Measurements from ENCODE around the gene EXOC3L1.

Gene EXOC3L1

DNA sequence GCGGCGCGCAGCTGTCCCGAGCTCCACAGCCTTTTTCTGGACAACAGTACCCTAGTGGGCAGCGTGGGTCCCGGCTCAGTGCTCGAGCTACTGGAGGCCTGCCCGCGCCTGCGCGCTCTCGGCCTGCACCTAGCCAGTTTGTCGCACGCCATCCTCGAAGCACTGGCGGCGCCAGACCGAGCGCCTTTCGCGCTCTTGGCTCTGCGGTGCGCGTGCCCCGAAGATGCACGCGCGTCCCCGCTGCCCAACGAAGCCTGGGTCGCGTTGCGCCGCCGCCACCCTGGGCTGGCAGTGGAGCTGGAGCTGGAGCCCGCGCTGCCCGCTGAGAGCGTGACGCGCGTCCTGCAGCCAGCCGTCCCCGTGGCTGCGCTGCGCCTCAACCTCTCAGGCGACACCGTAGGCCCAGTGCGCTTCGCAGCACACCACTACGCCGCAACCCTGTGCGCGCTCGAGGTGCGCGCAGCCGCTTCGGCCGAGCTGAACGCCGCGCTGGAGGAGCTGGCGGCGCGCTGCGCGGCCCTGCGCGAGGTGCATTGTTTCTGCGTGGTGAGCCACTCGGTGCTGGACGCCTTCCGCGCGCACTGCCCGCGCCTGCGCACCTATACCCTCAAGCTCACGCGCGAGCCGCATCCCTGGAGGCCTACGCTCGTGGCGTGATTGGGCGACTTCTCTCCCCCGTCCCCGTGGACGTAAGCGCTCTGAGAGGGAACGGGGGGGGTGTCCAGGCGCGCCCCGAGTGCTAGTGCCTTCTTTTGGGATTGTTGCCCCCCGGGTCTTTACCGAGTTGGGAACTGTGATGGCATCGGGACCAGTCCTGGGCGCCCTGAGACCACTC is 26.6 kb downstream of the EXOC3L1 start (continued):
- TF ChIP-seq ZNF433 (tag by site-specific recombination; IDR thresholded peaks at IDR 0.05; ENCODE audit: low read depth) (no peak), ZSCAN16 (tag by site-specific recombination; IDR thresholded peaks at IDR 0.05) (no peak)
- TF ChIP-seq, protein P1, sequence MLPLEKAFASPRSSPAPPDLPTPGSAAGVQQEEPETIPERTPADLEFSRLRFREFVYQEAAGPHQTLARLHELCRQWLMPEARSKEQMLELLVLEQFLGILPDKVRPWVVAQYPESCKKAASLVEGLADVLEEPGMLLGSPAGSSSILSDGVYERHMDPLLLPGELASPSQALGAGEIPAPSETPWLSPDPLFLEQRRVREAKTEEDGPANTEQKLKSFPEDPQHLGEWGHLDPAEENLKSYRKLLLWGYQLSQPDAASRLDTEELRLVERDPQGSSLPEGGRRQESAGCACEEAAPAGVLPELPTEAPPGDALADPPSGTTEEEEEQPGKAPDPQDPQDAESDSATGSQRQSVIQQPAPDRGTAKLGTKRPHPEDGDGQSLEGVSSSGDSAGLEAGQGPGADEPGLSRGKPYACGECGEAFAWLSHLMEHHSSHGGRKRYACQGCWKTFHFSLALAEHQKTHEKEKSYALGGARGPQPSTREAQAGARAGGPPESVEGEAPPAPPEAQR (tag by site-specific recombination; IDR thresholded peaks at IDR 0.05), result no peak

DNA sequence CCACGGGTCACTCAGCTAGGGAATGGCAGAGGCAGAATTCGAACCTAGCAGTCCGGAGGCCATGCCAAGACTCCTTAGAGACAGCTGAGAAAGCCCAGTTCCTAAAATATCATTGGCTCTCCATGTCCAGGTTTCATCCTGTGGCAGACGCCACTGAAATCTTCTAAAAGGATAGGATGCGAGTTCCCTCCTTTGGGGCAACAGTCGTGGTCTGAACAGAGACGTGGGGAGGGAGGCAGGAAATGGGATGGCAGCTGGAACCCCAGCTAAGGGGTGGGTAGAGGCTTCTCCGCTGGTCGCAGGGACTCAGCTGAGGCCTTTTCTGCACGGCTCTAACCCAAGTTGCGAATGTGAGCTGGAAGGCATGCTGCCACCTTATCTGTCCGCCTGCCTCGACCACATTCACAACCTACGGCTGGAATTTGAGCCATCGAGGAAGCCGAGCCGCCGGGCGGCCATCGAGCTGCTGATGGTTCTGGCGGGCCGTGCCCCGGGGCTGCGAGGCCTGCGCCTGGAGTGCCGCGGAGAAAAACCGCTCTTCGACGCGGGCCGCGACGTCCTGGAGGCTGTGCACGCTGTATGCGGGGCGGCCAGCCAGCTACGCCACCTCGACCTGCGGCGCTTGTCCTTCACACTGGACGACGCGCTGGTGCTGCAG is 27.3 kb downstream of the EXOC3L1 start:
- CTCF ChIA-PET, result interaction anchor here (0.6 to 1.6 kb wide), 6 partner anchors 16 to 283 kb away, joined by 3 to 5 read pairs (median 4); no protein-coding TSS in a partner anchor
- no peaks in the 10 kb centered on the region for H3K4me1 ChIP-seq (ENCODE audit: control insufficient read depth, insufficient read depth, low read length)
- no peak overlapping the region for H3K4me3 ChIP-seq (ENCODE audit: low read depth, low read length)
- peaks cover 0 to 3% of the 10 kb centered on the region in 2 experiments; a peak in 1 of 3 replicates for H3K36me3 ChIP-seq (ENCODE audit: control insufficient read depth in 2 of 2, insufficient read depth in 1 of 2, low read length in 2 of 2)
- POLR2A ChIA-PET, result interaction anchor here (1.5 kb wide), 1 partner anchor 12 kb away, joined by 3 read pairs; no protein-coding TSS in a partner anchor
- no peak overlapping the region for H3K27ac ChIP-seq (ENCODE audit: extremely low read depth, low read depth, low read length)
- TF ChIP-seq ZNF391 (tag by site-specific recombination; IDR thresholded peaks at IDR 0.05; ENCODE audit: borderline replicate concordance, low read depth), result no peak
- TF ChIP-seq, protein P2, sequence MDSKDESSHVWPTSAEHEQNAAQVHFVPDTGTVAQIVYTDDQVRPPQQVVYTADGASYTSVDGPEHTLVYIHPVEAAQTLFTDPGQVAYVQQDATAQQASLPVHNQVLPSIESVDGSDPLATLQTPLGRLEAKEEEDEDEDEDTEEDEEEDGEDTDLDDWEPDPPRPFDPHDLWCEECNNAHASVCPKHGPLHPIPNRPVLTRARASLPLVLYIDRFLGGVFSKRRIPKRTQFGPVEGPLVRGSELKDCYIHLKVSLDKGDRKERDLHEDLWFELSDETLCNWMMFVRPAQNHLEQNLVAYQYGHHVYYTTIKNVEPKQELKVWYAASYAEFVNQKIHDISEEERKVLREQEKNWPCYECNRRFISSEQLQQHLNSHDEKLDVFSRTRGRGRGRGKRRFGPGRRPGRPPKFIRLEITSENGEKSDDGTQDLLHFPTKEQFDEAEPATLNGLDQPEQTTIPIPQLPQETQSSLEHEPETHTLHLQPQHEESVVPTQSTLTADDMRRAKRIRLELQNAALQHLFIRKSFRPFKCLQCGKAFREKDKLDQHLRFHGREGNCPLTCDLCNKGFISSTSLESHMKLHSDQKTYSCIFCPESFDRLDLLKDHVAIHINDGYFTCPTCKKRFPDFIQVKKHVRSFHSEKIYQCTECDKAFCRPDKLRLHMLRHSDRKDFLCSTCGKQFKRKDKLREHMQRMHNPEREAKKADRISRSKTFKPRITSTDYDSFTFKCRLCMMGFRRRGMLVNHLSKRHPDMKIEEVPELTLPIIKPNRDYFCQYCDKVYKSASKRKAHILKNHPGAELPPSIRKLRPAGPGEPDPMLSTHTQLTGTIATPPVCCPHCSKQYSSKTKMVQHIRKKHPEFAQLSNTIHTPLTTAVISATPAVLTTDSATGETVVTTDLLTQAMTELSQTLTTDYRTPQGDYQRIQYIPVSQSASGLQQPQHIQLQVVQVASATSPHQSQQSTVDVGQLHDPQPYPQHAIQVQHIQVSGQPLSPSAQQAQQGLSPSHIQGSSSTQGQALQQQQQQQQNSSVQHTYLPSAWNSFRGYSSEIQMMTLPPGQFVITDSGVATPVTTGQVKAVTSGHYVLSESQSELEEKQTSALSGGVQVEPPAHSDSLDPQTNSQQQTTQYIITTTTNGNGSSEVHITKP (tag by site-specific recombination; IDR thresholded peaks at IDR 0.05), result no peak
- TF ChIP-seq YY2 (tag by site-specific recombination; IDR thresholded peaks at IDR 0.05), result no peak
- TF ChIP-seq, protein P3, sequence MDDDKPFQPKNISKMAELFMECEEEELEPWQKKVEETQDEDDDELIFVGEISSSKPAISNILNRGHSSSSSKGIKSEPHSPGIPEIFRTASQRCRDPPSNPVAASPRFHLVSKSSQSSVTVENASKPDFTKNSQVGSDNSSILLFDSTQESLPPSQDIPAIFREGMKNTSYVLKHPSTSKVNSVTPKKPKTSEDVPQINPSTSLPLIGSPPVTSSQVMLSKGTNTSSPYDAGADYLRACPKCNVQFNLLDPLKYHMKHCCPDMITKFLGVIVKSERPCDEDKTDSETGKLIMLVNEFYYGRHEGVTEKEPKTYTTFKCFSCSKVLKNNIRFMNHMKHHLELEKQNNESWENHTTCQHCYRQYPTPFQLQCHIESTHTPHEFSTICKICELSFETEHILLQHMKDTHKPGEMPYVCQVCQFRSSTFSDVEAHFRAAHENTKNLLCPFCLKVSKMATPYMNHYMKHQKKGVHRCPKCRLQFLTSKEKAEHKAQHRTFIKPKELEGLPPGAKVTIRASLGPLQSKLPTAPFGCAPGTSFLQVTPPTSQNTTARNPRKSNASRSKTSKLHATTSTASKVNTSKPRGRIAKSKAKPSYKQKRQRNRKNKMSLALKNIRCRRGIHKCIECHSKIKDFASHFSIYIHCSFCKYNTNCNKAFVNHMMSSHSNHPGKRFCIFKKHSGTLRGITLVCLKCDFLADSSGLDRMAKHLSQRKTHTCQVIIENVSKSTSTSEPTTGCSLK (tag by site-specific recombination; IDR thresholded peaks at IDR 0.05), result no peak
- TF ChIP-seq ZNF335 (tag by site-specific recombination; conservative IDR thresholded peaks at IDR 0.05), result no peak
- TF ChIP-seq ZNF266 (tag by site-specific recombination; IDR thresholded peaks at IDR 0.05; ENCODE audit: low read depth), result no peak
- no peak for TF ChIP-seq ZNF660 (tag by site-specific recombination; IDR thresholded peaks at IDR 0.05)
- no peak for TF ChIP-seq ZNF76 (tag by site-specific recombination; IDR thresholded peaks at IDR 0.05; ENCODE audit: borderline replicate concordance, low read depth)
- TF ChIP-seq ZNF600 (tag by site-specific recombination; IDR thresholded peaks at IDR 0.05), result no peak
- TF ChIP-seq ZNF664 (tag by site-specific recombination; IDR thresholded peaks at IDR 0.05), result no peak
- TF ChIP-seq, protein P4, sequence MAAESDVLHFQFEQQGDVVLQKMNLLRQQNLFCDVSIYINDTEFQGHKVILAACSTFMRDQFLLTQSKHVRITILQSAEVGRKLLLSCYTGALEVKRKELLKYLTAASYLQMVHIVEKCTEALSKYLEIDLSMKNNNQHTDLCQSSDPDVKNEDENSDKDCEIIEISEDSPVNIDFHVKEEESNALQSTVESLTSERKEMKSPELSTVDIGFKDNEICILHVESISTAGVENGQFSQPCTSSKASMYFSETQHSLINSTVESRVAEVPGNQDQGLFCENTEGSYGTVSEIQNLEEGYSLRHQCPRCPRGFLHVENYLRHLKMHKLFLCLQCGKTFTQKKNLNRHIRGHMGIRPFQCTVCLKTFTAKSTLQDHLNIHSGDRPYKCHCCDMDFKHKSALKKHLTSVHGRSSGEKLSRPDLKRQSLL (tag by site-specific recombination; IDR thresholded peaks at IDR 0.05), result no peak
- TF ChIP-seq ZNF785 (tag by site-specific recombination; IDR thresholded peaks at IDR 0.05), result no peak
- TF ChIP-seq ZNF146 (tag by site-specific recombination; IDR thresholded peaks at IDR 0.05), result no peak
- no peaks in the 10 kb centered on the region for H3K9me3 ChIP-seq (ENCODE audit: control insufficient read depth, insufficient read depth, low read depth, low read length)

Data from HEK293 (cell line).